OCI-LY1 (cell line): ENCODE data around the gene COL8A1.

Experiments used
- H2AFZ ChIP-seq: fragments of 200-600 bp; sonication (generic), shearing (Covaris generic); 2 replicates; pipeline ENCODE4 v1.6.0; 2014; ENCODE audit warnings: antibody characterized with exemption, mild to moderate bottlenecking, low read length
- H3F3A ChIP-seq: fragments of 200-600 bp; sonication (generic), shearing (Covaris generic); 2 replicates; pipeline ENCODE4 v1.6.0; 2014; ENCODE audit warnings: mild to moderate bottlenecking, antibody characterized with exemption, low read length, moderate library complexity; ENCODE audit not compliant: insufficient read depth
- H3K27ac ChIP-seq: fragments of 200-600 bp; sonication (generic); 2 replicates; pipeline ENCODE4 v1.5.1; 2014; ENCODE audit warnings: low read length, mixed run types, mild to moderate bottlenecking, low read depth; ENCODE audit not compliant: poor library complexity, severe bottlenecking
- H3K27me3 ChIP-seq: fragments of 200-600 bp; sonication (generic); 2 replicates; pipeline ENCODE4 v1.6.0; 2014; ENCODE audit warnings: antibody characterized with exemption, mild to moderate bottlenecking, low read length, moderate library complexity; ENCODE audit not compliant: insufficient read depth
- H3K36me3 ChIP-seq: fragments of 200-600 bp; sonication (generic); 2 replicates; pipeline ENCODE4 v1.6.1; 2014; ENCODE audit warnings: mild to moderate bottlenecking, antibody characterized with exemption, low read length, moderate library complexity, mixed read lengths; ENCODE audit not compliant: insufficient read depth
- H3K4me1 ChIP-seq: fragments of 200-600 bp; sonication (generic); 2 replicates; pipeline ENCODE4 v1.5.1; 2014; ENCODE audit warnings: mild to moderate bottlenecking, low read length, moderate library complexity; ENCODE audit not compliant: insufficient read depth, severe bottlenecking
- H3K4me2 ChIP-seq: fragments of 200-600 bp; sonication (generic), shearing (Covaris generic); 2 replicates; pipeline ENCODE4 v1.6.1; 2014; ENCODE audit warnings: low read length
- H3K4me3 ChIP-seq: fragments of 200-600 bp; sonication (generic); 2 replicates; pipeline ENCODE4 v1.5.1; 2014; ENCODE audit warnings: low read length, low read depth, mild to moderate bottlenecking, mixed read lengths; ENCODE audit not compliant: poor library complexity, severe bottlenecking
- H3K79me2 ChIP-seq: fragments of 200-600 bp; shearing (Covaris generic); 2 replicates; pipeline ENCODE4 v1.6.1; 2016; ENCODE audit warnings: mixed run types, low read length, mixed read lengths; ENCODE audit not compliant: insufficient read depth
- H3K9ac ChIP-seq: fragments of 200-600 bp; sonication (generic), shearing (Covaris generic); 2 replicates; pipeline ENCODE4 v1.6.1; 2014; ENCODE audit warnings: mild to moderate bottlenecking, low read length, mixed read lengths
- H3K9me2 ChIP-seq: fragments of 200-600 bp; sonication (generic), shearing (Covaris generic); 2 replicates; pipeline ENCODE4 v1.6.1; 2014; ENCODE audit warnings: low read depth, mild to moderate bottlenecking, low read length, mixed read lengths
- H3K9me3 ChIP-seq: fragments of 200-600 bp; shearing (Covaris generic); 2 replicates; pipeline ENCODE4 v1.6.1; 2014; ENCODE audit warnings: low read length, mixed read lengths
- H4K20me1 ChIP-seq: fragments of 200-600 bp; sonication (generic), shearing (Covaris generic); 2 replicates; pipeline ENCODE4 v1.6.0; 2016; ENCODE audit warnings: mild to moderate bottlenecking, low read length; ENCODE audit not compliant: insufficient read depth
- EZH2 ChIP-seq: fragments of 200-600 bp; sonication (generic), shearing (Covaris generic); IDR thresholded peaks from 2 replicates; pipeline ENCODE4 v1.8.0; 2017; ENCODE audit warnings: borderline replicate concordance, mixed run types, mild to moderate bottlenecking, antibody characterized with exemption, low read length, moderate library complexity, mixed read lengths
- TF ChIP-seq, protein P1 (sequence below): fragments of 200-600 bp; sonication (generic), shearing (Covaris generic); IDR thresholded peaks from 2 replicates; pipeline ENCODE4 v1.5.1; 2017; ENCODE audit warnings: mild to moderate bottlenecking, antibody characterized with exemption, low read length, moderate library complexity, mixed read lengths

COL8A1 gene

DNA sequence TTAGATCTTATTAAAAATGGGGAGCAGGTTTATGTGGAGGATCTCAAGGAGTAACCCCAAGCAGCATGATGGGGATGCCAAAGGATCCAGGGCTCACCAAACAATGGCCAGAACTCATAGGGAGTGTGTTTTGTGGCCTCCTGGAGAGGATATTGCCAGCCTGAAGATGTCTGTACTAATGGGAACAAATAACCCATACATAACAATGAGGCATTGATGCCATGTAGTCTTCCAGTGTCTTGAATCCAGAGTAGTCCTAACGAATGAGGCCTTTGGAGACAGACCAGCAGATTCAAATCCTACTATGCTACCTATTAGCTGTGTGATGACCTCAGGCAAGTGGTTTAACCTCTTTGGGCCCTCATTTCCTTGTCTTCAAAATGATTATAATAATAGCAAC lies 134.3 kb downstream of the COL8A1 start:
- Histone ChIP-seq H3K4me3 (no peak overlapping the region), H3K4me2 (no peak overlapping the region), H3F3A (no peaks in the 10 kb centered on the region), H3K9me3 (no peaks in the 10 kb centered on the region), H2AFZ (no peak overlapping the region), H3K36me3 (no peaks in the 10 kb centered on the region), H3K9me2 (no peaks in the 10 kb centered on the region), H3K27me3 (no peaks in the 10 kb centered on the region), H4K20me1 (no peaks in the 10 kb centered on the region), H3K79me2 (no peaks in the 10 kb centered on the region), H3K9ac (no peak overlapping the region), H3K27ac (no peak overlapping the region), H3K4me1 (no peaks in the 10 kb centered on the region)
- TF ChIP-seq, protein P1, sequence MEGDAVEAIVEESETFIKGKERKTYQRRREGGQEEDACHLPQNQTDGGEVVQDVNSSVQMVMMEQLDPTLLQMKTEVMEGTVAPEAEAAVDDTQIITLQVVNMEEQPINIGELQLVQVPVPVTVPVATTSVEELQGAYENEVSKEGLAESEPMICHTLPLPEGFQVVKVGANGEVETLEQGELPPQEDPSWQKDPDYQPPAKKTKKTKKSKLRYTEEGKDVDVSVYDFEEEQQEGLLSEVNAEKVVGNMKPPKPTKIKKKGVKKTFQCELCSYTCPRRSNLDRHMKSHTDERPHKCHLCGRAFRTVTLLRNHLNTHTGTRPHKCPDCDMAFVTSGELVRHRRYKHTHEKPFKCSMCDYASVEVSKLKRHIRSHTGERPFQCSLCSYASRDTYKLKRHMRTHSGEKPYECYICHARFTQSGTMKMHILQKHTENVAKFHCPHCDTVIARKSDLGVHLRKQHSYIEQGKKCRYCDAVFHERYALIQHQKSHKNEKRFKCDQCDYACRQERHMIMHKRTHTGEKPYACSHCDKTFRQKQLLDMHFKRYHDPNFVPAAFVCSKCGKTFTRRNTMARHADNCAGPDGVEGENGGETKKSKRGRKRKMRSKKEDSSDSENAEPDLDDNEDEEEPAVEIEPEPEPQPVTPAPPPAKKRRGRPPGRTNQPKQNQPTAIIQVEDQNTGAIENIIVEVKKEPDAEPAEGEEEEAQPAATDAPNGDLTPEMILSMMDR = no peak

DNA sequence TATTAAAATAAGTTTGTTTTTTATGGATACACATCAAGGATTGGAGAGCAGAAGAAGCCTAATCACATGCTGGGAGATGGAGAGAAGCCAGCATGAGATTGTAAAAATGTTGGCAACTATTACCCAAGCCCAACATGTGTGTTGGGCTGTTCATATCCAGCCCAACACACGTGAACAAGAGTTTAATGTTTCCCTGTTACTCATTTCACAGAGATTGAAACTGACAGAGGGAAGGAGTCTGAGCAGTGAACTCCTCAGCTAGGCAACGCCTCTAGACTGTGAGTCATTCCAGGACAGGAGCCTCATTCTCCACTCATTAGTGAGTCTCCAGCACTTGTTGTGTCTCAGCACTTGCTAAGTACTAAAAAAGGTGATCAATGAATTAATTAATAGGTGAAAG lies 136.1 kb downstream of the COL8A1 start:
- TF ChIP-seq EZH2 = no peak
- TF ChIP-seq, protein P1 = no peak
- H4K20me1 ChIP-seq = no peaks in the 10 kb centered on the region
- H3K4me1 ChIP-seq = no peaks in the 10 kb centered on the region
- H3K36me3 ChIP-seq = no peaks in the 10 kb centered on the region
- H3K9me3 ChIP-seq = no peaks in the 10 kb centered on the region
- no peaks in the 10 kb centered on the region for H3K9me2 ChIP-seq
- H3K4me3 ChIP-seq = no peak overlapping the region
- H2AFZ ChIP-seq = no peak overlapping the region
- H3K9ac ChIP-seq = no peak overlapping the region
- no peak overlapping the region for H3K4me2 ChIP-seq
- no peaks in the 10 kb centered on the region for H3K27me3 ChIP-seq
- H3K79me2 ChIP-seq = no peaks in the 10 kb centered on the region
- no peak overlapping the region for H3K27ac ChIP-seq
- no peaks in the 10 kb centered on the region for H3F3A ChIP-seq

DNA sequence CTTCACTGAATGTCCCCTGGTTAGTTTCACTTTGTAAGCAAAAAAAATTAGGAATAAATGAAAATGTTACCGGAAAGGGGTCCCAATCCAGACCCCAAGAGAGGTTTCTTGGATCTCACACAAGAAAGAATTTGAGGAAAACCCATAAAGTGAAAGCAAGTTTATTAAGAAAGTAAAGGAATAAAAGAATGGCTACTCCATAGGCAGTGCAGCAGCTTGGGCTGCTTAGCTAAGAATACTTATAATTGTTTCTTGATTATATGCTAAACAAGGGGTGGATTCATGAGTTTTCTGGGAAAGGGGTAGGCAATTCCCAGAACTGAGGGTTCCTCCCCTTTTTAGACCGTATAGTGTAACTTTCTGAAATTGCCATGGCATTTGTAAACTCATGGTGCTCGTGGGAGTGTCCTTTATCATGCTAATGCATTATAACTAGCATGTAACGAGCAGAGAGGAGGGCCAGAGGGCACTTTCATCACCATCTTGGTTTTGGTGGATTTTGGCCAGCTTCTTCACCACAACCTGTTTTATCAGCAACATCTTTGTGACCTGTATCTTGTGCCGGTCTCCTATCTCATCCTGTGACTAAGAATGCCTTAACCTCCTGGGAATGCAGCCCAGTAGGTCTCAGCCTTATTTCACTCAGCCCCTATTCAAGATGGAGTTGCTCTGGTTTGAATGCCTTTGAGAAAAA lies 138.3 kb downstream of the COL8A1 start:
- Histone ChIP-seq H3K4me3 (no peak overlapping the region), H3K79me2 (no peaks in the 10 kb centered on the region), H3K9ac (no peak overlapping the region), H3K36me3 (no peaks in the 10 kb centered on the region), H2AFZ (no peak overlapping the region), H3K27ac (no peak overlapping the region), H3K4me2 (no peak overlapping the region), H3K27me3 (no peaks in the 10 kb centered on the region), H4K20me1 (no peaks in the 10 kb centered on the region), H3K9me2 (no peaks in the 10 kb centered on the region), H3K9me3 (no peaks in the 10 kb centered on the region), H3F3A (no peaks in the 10 kb centered on the region), H3K4me1 (no peaks in the 10 kb centered on the region)
- TF ChIP-seq, protein P1 = no peak
- no peak for TF ChIP-seq EZH2
